GM23338 (cell line): ENCODE data around the gene GJC1. TPM values are rescaled to one million over a fixed set of nuclear protein-coding genes. Genes with fewer than 3 reads are reported as not detected.

Source experiments
- ATAC-seq: fragments of 200-7000 bp; cut with Tn5 transposase; 3 replicates; pipeline ENCODE4 v1.9.1; 2020
- DNase-seq: peaks from one replicate; pipeline ENCODE4 v3.0.0-alpha.2; 2015; ENCODE audit warnings: low spot score
- H2AFZ ChIP-seq: fragments of 200-600 bp; sonication (generic); 2 replicates; pipeline ENCODE4 v1.8.0; 2016; ENCODE audit warnings: antibody characterized with exemption, mild to moderate bottlenecking, moderate library complexity
- H3F3A ChIP-seq: fragments of 200-600 bp; sonication (generic); replicated peaks from 2 replicates; pipeline ENCODE4 v1.8.0; 2017; ENCODE audit warnings: antibody characterized with exemption, mixed run types, low read depth
- H3K27ac ChIP-seq: fragments of 200-600 bp; sonication (generic); 2 replicates; pipeline ENCODE4 v1.6.1; 2016; ENCODE audit warnings: low read depth
- H3K27me3 ChIP-seq: fragments of 200-600 bp; sonication (generic); 2 replicates; pipeline ENCODE4 v1.8.0; 2016; ENCODE audit warnings: mild to moderate bottlenecking, mixed run types, moderate library complexity; ENCODE audit not compliant: insufficient read depth
- H3K36me3 ChIP-seq: fragments of 200-600 bp; sonication (generic); 2 replicates; pipeline ENCODE4 v1.8.0; 2016; ENCODE audit warnings: mild to moderate bottlenecking; ENCODE audit not compliant: insufficient read depth
- H3K4me1 ChIP-seq: fragments of 200-600 bp; sonication (generic); 2 replicates; pipeline ENCODE4 v1.8.0; 2016; ENCODE audit warnings: mild to moderate bottlenecking, moderate library complexity; ENCODE audit not compliant: insufficient read depth
- H3K4me2 ChIP-seq: fragments of 200-600 bp; sonication (generic); 2 replicates; pipeline ENCODE4 v1.7.1; 2017; ENCODE audit warnings: mixed run types
- H3K4me3 ChIP-seq: fragments of 200-600 bp; sonication (generic); 2 replicates; pipeline ENCODE4 v1.6.1; 2016; ENCODE audit warnings: mixed run types
- H3K79me2 ChIP-seq: fragments of 200-600 bp; sonication (generic); replicated peaks from 2 replicates; pipeline ENCODE4 v1.8.0; 2017; ENCODE audit warnings: mild to moderate bottlenecking; ENCODE audit not compliant: insufficient read depth
- H3K9me2 ChIP-seq: fragments of 200-600 bp; sonication (generic); 2 replicates; pipeline ENCODE4 v1.8.0; 2017; ENCODE audit not compliant: insufficient read depth
- H4K20me1 ChIP-seq: fragments of 200-600 bp; sonication (generic); replicated peaks from 2 replicates; pipeline ENCODE4 v1.8.0; 2017; ENCODE audit warnings: mild to moderate bottlenecking; ENCODE audit not compliant: insufficient read depth
- H3K27ac Mint-ChIP-seq: 2 replicates; pipeline ENCODE4 v1.8.0; 2020; ENCODE audit warnings: inconsistent platforms, mild to moderate bottlenecking, moderate library complexity, mixed read lengths
- H3K27me3 Mint-ChIP-seq: 3 replicates; pipeline ENCODE4 v1.8.0; 2022; ENCODE audit warnings: low read depth, mild to moderate bottlenecking, moderate library complexity, mixed read lengths, inconsistent platforms; ENCODE audit not compliant: insufficient read depth, poor library complexity
- H3K36me3 Mint-ChIP-seq: 3 replicates; pipeline ENCODE4 v1.8.0; 2021; ENCODE audit warnings: low read depth, mild to moderate bottlenecking, inconsistent platforms, moderate library complexity, mixed read lengths
- H3K4me1 Mint-ChIP-seq: 3 replicates; pipeline ENCODE4 v1.8.0; 2020; ENCODE audit warnings: mild to moderate bottlenecking, inconsistent platforms, mixed read lengths
- H3K4me3 Mint-ChIP-seq: 3 replicates; pipeline ENCODE4 v1.8.0; 2021; ENCODE audit warnings: moderate library complexity, mild to moderate bottlenecking, inconsistent platforms, mixed read lengths
- H3K9me3 Mint-ChIP-seq: 3 replicates; pipeline ENCODE4 v1.8.0; 2020; ENCODE audit warnings: moderate library complexity, mild to moderate bottlenecking, inconsistent platforms, mixed read lengths
- CREB1 ChIP-seq: fragments of 250-450 bp; sonication (Bioruptor Pico); IDR thresholded peaks from 2 replicates; pipeline ENCODE4 v1.5.0; 2020; ENCODE audit warnings: low read depth, mild to moderate bottlenecking, moderate library complexity
- EZH2 ChIP-seq: fragments of 200-600 bp; sonication (generic); IDR thresholded peaks from one replicate; pipeline ENCODE4 v1.8.0; 2017; ENCODE audit warnings: antibody characterized with exemption, mild to moderate bottlenecking, low read depth; ENCODE audit not compliant: unreplicated experiment
- EZH2phosphoT487 ChIP-seq: fragments of 200-600 bp; sonication (generic); IDR thresholded peaks from one replicate; pipeline ENCODE4 v1.8.1; 2018; ENCODE audit warnings: antibody characterized with exemption; ENCODE audit not compliant: unreplicated experiment
- NANOG ChIP-seq: IDR thresholded peaks from 2 replicates; pipeline ENCODE4 v1.6.1; 2016; ENCODE audit warnings: antibody characterized with exemption, borderline replicate concordance
- POLR2AphosphoS5 ChIP-seq: IDR thresholded peaks from 2 replicates; pipeline ENCODE4 v1.6.1; 2016; ENCODE audit warnings: antibody characterized with exemption, low read depth
- STAT1 ChIP-seq: IDR thresholded peaks from one replicate; pipeline ENCODE4 v1.6.1; 2016; ENCODE audit warnings: antibody characterized with exemption; ENCODE audit not compliant: unreplicated experiment
- ZNF331 ChIP-seq: fragments of 250-450 bp; sonication (Bioruptor Pico); IDR thresholded peaks from 2 replicates; pipeline ENCODE4 v1.5.0; 2020; ENCODE audit warnings: low read depth, mild to moderate bottlenecking, moderate library complexity
- polyA plus RNA-seq: library from polyadenylated mRNA; unstranded; fragments of >200 nt; fragmentation: Nextera tagmentation; extraction: Ambion mirVana; gene quantifications from 2 replicates; pipeline ENCODE4 v1.2.1, GENCODE V29; 2016
- total RNA-seq: library from RNA; depleted of rRNA; stranded (reverse); fragments of >200 nt; shearing (Covaris generic); gene quantifications from 2 replicates; pipeline ENCODE4 v1.2.3, GENCODE V29; 2014
- TF ChIP-seq, protein P1 (sequence below): fragments of 250-450 bp; sonication (Bioruptor Pico); IDR thresholded peaks from 2 replicates; pipeline ENCODE4 v1.5.0; 2020; ENCODE audit warnings: mild to moderate bottlenecking, moderate library complexity
- TF ChIP-seq, protein P2 (sequence below): IDR thresholded peaks from 2 replicates; pipeline ENCODE4 v1.6.1; 2016; ENCODE audit warnings: antibody characterized with exemption

The GJC1 gene
- total and polyA plus RNA-seq, 2 experiments from 2014 or later = 34.7 to 99.2 TPM

- TF ChIP-seq, protein P1, sequence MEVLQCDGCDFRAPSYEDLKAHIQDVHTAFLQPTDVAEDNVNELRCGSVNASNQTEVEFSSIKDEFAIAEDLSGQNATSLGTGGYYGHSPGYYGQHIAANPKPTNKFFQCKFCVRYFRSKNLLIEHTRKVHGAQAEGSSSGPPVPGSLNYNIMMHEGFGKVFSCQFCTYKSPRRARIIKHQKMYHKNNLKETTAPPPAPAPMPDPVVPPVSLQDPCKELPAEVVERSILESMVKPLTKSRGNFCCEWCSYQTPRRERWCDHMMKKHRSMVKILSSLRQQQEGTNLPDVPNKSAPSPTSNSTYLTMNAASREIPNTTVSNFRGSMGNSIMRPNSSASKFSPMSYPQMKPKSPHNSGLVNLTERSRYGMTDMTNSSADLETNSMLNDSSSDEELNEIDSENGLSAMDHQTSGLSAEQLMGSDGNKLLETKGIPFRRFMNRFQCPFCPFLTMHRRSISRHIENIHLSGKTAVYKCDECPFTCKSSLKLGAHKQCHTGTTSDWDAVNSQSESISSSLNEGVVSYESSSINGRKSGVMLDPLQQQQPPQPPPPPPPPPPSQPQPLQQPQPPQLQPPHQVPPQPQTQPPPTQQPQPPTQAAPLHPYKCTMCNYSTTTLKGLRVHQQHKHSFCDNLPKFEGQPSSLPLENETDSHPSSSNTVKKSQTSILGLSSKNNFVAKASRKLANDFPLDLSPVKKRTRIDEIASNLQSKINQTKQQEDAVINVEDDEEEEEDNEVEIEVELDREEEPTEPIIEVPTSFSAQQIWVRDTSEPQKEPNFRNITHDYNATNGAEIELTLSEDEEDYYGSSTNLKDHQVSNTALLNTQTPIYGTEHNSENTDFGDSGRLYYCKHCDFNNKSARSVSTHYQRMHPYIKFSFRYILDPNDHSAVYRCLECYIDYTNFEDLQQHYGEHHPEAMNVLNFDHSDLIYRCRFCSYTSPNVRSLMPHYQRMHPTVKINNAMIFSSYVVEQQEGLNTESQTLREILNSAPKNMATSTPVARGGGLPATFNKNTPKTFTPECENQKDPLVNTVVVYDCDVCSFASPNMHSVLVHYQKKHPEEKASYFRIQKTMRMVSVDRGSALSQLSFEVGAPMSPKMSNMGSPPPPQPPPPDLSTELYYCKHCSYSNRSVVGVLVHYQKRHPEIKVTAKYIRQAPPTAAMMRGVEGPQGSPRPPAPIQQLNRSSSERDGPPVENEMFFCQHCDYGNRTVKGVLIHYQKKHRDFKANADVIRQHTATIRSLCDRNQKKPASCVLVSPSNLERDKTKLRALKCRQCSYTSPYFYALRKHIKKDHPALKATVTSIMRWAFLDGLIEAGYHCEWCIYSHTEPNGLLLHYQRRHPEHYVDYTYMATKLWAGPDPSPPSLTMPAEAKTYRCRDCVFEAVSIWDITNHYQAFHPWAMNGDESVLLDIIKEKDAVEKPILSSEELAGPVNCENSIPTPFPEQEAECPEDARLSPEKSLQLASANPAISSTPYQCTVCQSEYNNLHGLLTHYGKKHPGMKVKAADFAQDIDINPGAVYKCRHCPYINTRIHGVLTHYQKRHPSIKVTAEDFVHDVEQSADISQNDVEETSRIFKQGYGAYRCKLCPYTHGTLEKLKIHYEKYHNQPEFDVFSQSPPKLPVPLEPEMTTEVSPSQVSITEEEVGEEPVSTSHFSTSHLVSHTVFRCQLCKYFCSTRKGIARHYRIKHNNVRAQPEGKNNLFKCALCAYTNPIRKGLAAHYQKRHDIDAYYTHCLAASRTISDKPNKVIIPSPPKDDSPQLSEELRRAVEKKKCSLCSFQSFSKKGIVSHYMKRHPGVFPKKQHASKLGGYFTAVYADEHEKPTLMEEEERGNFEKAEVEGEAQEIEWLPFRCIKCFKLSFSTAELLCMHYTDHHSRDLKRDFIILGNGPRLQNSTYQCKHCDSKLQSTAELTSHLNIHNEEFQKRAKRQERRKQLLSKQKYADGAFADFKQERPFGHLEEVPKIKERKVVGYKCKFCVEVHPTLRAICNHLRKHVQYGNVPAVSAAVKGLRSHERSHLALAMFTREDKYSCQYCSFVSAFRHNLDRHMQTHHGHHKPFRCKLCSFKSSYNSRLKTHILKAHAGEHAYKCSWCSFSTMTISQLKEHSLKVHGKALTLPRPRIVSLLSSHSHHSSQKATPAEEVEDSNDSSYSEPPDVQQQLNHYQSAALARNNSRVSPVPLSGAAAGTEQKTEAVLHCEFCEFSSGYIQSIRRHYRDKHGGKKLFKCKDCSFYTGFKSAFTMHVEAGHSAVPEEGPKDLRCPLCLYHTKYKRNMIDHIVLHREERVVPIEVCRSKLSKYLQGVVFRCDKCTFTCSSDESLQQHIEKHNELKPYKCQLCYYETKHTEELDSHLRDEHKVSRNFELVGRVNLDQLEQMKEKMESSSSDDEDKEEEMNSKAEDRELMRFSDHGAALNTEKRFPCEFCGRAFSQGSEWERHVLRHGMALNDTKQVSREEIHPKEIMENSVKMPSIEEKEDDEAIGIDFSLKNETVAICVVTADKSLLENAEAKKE (CRISPR knock-in tag) = no peak
- no peak for TF ChIP-seq CREB1
- no peak for TF ChIP-seq EZH2
- TF ChIP-seq NANOG = no peak
- TF ChIP-seq STAT1 = no peak
Measured at GRCh38 chr17:44798356-44798755, 31.7 kb downstream of the GJC1 start (continued).

DNA sequence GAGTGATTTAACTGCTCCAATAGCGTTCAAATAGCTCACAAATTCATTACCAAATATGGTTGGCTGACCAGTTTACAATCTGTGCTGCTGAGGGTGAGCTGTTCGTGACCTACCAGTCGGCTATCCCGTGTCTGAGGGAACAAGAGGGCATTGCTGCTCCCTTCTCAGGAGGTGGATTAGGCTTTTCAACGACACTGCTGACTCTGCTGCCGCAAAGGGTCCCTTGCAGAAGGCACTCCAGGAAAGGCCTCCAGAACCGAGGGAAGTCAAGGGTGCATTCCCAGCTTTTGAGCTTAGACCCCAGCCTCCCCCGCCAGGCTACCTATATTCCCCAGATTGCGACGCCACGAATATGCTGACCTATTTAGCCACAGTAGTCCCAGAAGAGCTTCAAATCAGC is 32.3 kb downstream of the GJC1 start:
- Histone ChIP-seq H3K36me3 (peaks cover 12% of the 10 kb centered on the region), H3K4me2 (no peak overlapping the region), H2AFZ (no peak overlapping the region), H3K9me2 (no peaks in the 10 kb centered on the region), H3K27me3 (no peaks in the 10 kb centered on the region), H3K4me1 (peaks cover 25% of the 10 kb centered on the region), H3K4me3 (no peak overlapping the region), H4K20me1 (peaks cover 7% of the 10 kb centered on the region), H3K27ac (peak overlapping the region; percentile 83; the same call in 1 of the 2 replicates), H3F3A (peaks cover 27% of the 10 kb centered on the region; the same call in 1 of the 2 replicates), H3K79me2 (peaks cover 11% of the 10 kb centered on the region; the same call in 1 of the 2 replicates)
- H3K36me3 Mint-ChIP-seq = peaks cover 46% of the 10 kb centered on the region
- H3K4me3 Mint-ChIP-seq = no peak overlapping the region
- DNase-seq (no peak), ATAC-seq (peak; percentile 30)
- H3K4me1 Mint-ChIP-seq = peaks cover 35% of the 10 kb centered on the region
- H3K27me3 Mint-ChIP-seq = peaks cover 8% of the 10 kb centered on the region
- H3K9me3 Mint-ChIP-seq = no peaks in the 10 kb centered on the region
- peak overlapping the region; percentile 81 for H3K27ac Mint-ChIP-seq
- TF ChIP-seq, protein P1 (CRISPR knock-in tag) = no peak
- no peak for TF ChIP-seq NANOG
- TF ChIP-seq ZNF331 = no peak
- TF ChIP-seq, protein P2, sequence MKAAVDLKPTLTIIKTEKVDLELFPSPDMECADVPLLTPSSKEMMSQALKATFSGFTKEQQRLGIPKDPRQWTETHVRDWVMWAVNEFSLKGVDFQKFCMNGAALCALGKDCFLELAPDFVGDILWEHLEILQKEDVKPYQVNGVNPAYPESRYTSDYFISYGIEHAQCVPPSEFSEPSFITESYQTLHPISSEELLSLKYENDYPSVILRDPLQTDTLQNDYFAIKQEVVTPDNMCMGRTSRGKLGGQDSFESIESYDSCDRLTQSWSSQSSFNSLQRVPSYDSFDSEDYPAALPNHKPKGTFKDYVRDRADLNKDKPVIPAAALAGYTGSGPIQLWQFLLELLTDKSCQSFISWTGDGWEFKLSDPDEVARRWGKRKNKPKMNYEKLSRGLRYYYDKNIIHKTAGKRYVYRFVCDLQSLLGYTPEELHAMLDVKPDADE = no peak
- TF ChIP-seq POLR2AphosphoS5 = no peak
- no peak for TF ChIP-seq EZH2phosphoT487
- no peak for TF ChIP-seq EZH2
